ENCODE data around the gene GRID2. TPM values are rescaled to one million over a fixed set of nuclear protein-coding genes. Genes with fewer than 3 reads are reported as not detected.

GRID2 gene
- total and polyA plus RNA-seq, 2 of the 13 experiments (the other 11 are each of a cell fraction or from before 2014, with no cell fraction given), result not detected

DNA sequence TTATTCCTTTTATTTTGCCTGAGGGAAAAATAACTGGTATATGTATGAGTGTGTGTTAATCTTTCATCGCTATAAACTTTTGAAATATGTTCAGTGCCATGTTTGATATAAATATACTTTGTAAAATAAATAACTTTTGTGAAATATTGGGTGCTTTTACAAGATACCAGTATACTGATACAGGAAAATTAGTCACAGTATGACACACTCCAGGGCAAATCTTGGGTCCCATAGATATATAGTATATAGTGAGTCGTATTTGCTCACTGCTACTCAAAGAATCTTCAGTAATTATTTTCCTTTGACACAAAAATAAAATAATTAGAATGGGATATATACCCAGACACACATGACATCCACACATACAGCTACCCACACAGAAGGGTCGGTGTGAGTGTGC lies 472.3 kb downstream of the GRID2 start:
- no peaks in the 10 kb centered on the region for H3K9me3 ChIP-seq (ENCODE audit: low read length)
- no peak overlapping the region for H3K4me2 ChIP-seq (ENCODE audit: low read depth, low read length)
- no peaks in the 10 kb centered on the region for H3K27me3 ChIP-seq (ENCODE audit: control insufficient read depth in 1 of 2, insufficient read depth in 2 of 2, low read length in 2 of 2)
- BruUV-seq (replicated peaks), result no TSS peak
- WGBS (ENCODE audit: low lambda C conversion rate), result 2% methylated on average over 3 of the region's 3 CpGs
- in situ Hi-C loops (cut with HindIII; ENCODE audit: extremely low pct_ligation_motif_present, low pct_unique_long_range_greater_than_20kb) (no loop called here), intact Hi-C loops (cut with micrococcal nuclease; ENCODE audit: unreplicated experiment) (no loop called here)
- no peaks in the 10 kb centered on the region for H3K79me2 ChIP-seq (ENCODE audit: insufficient read depth, low read length)
- ChIA-PET POLR2A (no interaction called here), CTCF (ENCODE audit: low intra/inter-chr PET ratio, low total read pairs) (no interaction called here)
- H3K36me3 ChIP-seq (replicated peaks in 1 of 2; ENCODE audit: control insufficient read depth in 1 of 2, insufficient read depth in 2 of 2, low read length in 2 of 2), result no peaks in the 10 kb centered on the region
- no peaks in the 10 kb centered on the region for H4K20me1 ChIP-seq (ENCODE audit: insufficient read depth, low read length)
- no peak for DNase-seq (ENCODE audit: low spot score)
- no peak overlapping the region for H2AFZ ChIP-seq (ENCODE audit: low read length)
- FAIRE-seq, result no peak
- TF ChIP-seq ZFP1 (CRISPR knock-in tag; IDR thresholded peaks at IDR 0.05) (no peak), ZNF333 (CRISPR knock-in tag; IDR thresholded peaks at IDR 0.05; ENCODE audit: borderline replicate concordance) (no peak), PHF8 (CRISPR knock-in tag; IDR thresholded peaks at IDR 0.05) (no peak), ZNF773 (CRISPR knock-in tag; IDR thresholded peaks at IDR 0.05; ENCODE audit: borderline replicate concordance) (no peak), ZNF337 (CRISPR knock-in tag; IDR thresholded peaks at IDR 0.05; ENCODE audit: borderline replicate concordance, low read depth) (no peak), JUND (CRISPR knock-in tag; IDR thresholded peaks at IDR 0.05) (no peak), NFKBIZ (CRISPR knock-in tag; IDR thresholded peaks at IDR 0.05) (no peak), ZSCAN21 (CRISPR knock-in tag; IDR thresholded peaks at IDR 0.05; ENCODE audit: borderline replicate concordance) (no peak), MEF2D (CRISPR knock-in tag; IDR thresholded peaks at IDR 0.05) (no peak), ZBTB21 (CRISPR knock-in tag; IDR thresholded peaks at IDR 0.05) (no peak), RFXAP (CRISPR knock-in tag; IDR thresholded peaks at IDR 0.05; ENCODE audit: borderline replicate concordance) (no peak), NFYC (CRISPR knock-in tag; IDR thresholded peaks at IDR 0.05) (no peak), ZNF34 (CRISPR knock-in tag; IDR thresholded peaks at IDR 0.05; ENCODE audit: borderline replicate concordance) (no peak), TCF7L2 (IDR thresholded peaks at IDR 0.05; ENCODE audit: low read depth, low read length) (no peak), ZNF296 (CRISPR knock-in tag; conservative IDR thresholded peaks at IDR 0.05) (no peak), TCF12 (IDR thresholded peaks at IDR 0.05) (no peak), TCF12 (CRISPR knock-in tag; IDR thresholded peaks at IDR 0.05) (no peak)
- TF ChIP-seq, protein P1, sequence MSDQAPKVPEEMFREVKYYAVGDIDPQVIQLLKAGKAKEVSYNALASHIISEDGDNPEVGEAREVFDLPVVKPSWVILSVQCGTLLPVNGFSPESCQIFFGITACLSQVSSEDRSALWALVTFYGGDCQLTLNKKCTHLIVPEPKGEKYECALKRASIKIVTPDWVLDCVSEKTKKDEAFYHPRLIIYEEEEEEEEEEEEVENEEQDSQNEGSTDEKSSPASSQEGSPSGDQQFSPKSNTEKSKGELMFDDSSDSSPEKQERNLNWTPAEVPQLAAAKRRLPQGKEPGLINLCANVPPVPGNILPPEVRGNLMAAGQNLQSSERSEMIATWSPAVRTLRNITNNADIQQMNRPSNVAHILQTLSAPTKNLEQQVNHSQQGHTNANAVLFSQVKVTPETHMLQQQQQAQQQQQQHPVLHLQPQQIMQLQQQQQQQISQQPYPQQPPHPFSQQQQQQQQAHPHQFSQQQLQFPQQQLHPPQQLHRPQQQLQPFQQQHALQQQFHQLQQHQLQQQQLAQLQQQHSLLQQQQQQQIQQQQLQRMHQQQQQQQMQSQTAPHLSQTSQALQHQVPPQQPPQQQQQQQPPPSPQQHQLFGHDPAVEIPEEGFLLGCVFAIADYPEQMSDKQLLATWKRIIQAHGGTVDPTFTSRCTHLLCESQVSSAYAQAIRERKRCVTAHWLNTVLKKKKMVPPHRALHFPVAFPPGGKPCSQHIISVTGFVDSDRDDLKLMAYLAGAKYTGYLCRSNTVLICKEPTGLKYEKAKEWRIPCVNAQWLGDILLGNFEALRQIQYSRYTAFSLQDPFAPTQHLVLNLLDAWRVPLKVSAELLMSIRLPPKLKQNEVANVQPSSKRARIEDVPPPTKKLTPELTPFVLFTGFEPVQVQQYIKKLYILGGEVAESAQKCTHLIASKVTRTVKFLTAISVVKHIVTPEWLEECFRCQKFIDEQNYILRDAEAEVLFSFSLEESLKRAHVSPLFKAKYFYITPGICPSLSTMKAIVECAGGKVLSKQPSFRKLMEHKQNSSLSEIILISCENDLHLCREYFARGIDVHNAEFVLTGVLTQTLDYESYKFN (CRISPR knock-in tag; conservative IDR thresholded peaks at IDR 0.05), result no peak
- TF ChIP-seq, protein P2, sequence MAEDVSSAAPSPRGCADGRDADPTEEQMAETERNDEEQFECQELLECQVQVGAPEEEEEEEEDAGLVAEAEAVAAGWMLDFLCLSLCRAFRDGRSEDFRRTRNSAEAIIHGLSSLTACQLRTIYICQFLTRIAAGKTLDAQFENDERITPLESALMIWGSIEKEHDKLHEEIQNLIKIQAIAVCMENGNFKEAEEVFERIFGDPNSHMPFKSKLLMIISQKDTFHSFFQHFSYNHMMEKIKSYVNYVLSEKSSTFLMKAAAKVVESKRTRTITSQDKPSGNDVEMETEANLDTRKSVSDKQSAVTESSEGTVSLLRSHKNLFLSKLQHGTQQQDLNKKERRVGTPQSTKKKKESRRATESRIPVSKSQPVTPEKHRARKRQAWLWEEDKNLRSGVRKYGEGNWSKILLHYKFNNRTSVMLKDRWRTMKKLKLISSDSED (CRISPR knock-in tag; IDR thresholded peaks at IDR 0.05), result no peak
- H3K4me3 ChIP-seq (replicated peaks in 1 of 3; ENCODE audit: insufficient read depth in 1 of 3, low read depth in 2 of 3, low read length in 3 of 3), result no peak overlapping the region
- no peak overlapping the region for H3K27ac ChIP-seq (ENCODE audit: extremely low read length, insufficient read depth, low read length)
- H3K4me1 ChIP-seq (ENCODE audit: insufficient read depth, low read length), result no peaks in the 10 kb centered on the region
- no peak overlapping the region for H3K9ac ChIP-seq (ENCODE audit: insufficient read depth, low read depth, low read length)
- no peak for ATAC-seq

Measured in HepG2 (cell line).